ENCODE measurements around the gene PTGS2.

DNA sequence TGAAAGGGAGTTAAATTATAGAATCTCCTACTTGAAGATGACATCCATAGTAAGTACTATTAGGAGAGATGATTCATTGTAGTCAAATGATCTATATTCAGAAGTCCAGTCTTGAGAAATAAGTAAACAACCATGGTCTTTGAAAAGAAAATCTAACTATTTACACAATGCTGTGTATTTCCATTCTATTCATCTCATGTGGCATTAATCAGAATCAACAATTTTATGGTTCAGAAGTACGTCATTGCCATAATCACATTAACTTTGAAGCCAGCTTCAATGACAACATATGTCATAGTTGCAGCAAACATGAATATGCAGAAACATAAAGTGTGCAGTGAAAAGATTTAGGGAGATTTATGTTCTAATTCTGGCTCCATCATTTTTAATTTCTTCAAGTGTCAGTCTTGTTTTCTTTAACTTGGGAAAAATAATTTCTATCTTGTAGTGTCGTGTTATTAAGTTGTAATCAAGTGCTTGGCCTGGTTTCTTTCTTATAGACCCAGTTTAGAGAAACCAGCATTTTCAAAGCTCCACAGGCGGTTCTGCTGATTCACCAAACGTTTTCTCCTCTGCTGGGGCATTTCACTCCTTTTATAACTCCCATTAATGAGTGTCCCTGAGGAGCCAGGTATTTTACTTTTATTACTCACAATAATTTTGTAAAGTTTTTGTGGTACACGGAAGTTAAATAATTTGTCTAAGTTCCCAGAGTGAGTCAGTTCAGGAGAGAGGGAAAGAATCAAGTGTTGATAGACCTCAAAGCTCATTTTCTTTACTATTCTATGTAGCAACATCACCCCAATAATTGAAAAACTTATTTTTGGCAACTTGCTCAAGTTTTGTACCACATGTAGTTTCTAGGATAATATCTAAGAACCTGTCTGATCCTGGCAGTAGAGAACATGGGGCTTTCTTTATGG lies 35.9 kb upstream of the PTGS2 start:
- TF ChIP-seq, protein P1, sequence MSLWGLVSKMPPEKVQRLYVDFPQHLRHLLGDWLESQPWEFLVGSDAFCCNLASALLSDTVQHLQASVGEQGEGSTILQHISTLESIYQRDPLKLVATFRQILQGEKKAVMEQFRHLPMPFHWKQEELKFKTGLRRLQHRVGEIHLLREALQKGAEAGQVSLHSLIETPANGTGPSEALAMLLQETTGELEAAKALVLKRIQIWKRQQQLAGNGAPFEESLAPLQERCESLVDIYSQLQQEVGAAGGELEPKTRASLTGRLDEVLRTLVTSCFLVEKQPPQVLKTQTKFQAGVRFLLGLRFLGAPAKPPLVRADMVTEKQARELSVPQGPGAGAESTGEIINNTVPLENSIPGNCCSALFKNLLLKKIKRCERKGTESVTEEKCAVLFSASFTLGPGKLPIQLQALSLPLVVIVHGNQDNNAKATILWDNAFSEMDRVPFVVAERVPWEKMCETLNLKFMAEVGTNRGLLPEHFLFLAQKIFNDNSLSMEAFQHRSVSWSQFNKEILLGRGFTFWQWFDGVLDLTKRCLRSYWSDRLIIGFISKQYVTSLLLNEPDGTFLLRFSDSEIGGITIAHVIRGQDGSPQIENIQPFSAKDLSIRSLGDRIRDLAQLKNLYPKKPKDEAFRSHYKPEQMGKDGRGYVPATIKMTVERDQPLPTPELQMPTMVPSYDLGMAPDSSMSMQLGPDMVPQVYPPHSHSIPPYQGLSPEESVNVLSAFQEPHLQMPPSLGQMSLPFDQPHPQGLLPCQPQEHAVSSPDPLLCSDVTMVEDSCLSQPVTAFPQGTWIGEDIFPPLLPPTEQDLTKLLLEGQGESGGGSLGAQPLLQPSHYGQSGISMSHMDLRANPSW (CRISPR knock-in tag; conservative IDR thresholded peaks at IDR 0.05; ENCODE audit: low read depth): no peak
- TF ChIP-seq NFE2L1 (CRISPR knock-in tag; IDR thresholded peaks at IDR 0.05): no peak

Data from WTC11 (cell line).